Right renal pelvis (tissue), 4 donors: ENCODE data around the gene ISG15. TPM values are rescaled to one million over a fixed set of nuclear protein-coding genes. Genes with fewer than 3 reads are reported as not detected.

Experiments
- DNase-seq, 4 donors: peaks; one replicate each; pipeline ENCODE4 v3.0.0-alpha.2; 2013; ENCODE audit warnings: low read depth in 4 of 4, low spot score in 3 of 4, missing footprints in 1 of 4
- polyA plus RNA-seq, 4 donors: library from polyadenylated mRNA; unstranded; fragments of 120-200 nt; gene quantifications; one replicate each; pipeline ENCODE4 v1.2.1, GENCODE V29; 2013; ENCODE audit not compliant: insufficient read length in 4 of 4

The ISG15 gene
- polyA plus RNA-seq: 10 to 100 TPM in 3 of 4 donors, 1 to 10 TPM in 1; 9.1 to 15.7 (median 13.3) TPM

DNA sequence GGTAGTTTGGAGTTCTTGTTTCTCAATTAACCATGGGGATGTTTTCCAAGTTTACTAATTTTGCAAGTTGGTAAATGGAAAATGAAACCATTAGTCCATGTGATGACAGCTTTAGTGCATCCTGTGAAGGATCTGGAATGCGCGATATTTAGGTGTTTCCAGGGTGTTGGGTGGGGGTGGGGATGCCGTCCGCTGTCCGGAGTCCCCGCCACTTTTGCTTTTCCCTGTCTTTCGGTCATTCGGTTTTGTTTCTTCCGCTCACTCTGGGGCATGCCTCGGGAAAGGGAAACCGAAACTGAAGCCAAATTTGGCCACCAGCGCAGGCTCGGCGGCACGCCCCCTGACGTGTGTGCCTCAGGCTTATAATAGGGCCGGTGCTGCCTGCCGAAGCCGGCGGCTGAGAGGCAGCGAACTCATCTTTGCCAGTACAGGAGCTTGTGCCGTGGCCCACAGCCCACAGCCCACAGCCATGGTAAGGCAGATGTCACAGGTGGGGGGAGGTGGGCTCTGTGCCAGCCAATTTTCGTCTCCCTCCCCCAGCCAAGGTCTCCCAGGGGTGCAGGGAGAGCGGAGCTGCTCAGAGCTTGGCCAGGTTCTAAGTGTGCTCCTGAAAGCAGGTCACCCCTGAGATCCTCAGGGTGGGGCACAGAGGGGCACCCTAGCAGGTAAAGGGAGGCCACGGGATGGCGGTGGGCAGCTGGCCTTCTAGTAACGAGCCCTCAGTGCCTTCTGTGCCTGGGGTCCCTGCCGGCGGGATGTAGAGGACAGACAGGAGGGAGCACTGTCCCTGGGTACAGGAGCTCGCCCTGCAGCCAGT, at the start of gene ISG15:
Gene ISG15, plus strand, starts transcription at position 393 of the 817 bp plus-strand sequence. Its CDS starts 77 bp downstream, at position 470.
- DNase-seq: peak; percentile 71 to 80 (median 77)

DNA sequence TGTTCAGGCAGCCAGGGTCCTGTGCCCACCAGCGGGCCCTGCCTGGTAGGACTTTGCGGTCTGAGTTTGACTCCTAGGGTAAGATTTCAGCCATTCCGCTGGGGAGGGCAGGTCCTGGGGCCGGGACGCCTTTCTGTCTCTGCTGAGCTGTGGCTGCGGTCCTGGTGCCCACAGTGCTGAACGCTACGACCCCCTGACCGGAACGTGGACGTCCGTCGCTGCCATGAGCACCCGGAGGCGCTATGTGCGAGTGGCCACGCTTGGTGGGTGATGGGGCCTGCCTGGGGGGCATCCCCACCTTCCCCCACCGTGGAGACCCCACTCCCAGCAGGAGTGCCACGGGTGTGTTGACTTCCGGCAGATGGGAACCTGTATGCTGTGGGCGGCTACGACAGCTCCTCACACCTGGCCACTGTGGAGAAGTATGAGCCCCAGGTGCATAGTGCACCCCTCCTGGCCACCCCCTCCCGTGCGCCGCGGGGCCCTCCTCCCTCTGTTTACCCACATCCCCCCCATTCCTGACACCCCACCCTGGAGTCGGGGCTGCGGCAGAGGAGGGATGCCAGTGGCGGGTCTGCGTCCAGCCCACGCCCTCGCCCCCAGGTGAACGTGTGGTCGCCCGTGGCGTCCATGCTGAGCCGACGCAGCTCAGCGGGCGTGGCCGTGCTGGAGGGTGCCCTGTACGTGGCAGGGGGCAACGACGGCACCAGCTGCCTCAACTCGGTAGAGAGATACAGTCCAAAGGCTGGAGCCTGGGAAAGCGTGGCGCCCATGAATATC, 49.4 kb upstream of the ISG15 start:
- DNase-seq: no peak

DNA sequence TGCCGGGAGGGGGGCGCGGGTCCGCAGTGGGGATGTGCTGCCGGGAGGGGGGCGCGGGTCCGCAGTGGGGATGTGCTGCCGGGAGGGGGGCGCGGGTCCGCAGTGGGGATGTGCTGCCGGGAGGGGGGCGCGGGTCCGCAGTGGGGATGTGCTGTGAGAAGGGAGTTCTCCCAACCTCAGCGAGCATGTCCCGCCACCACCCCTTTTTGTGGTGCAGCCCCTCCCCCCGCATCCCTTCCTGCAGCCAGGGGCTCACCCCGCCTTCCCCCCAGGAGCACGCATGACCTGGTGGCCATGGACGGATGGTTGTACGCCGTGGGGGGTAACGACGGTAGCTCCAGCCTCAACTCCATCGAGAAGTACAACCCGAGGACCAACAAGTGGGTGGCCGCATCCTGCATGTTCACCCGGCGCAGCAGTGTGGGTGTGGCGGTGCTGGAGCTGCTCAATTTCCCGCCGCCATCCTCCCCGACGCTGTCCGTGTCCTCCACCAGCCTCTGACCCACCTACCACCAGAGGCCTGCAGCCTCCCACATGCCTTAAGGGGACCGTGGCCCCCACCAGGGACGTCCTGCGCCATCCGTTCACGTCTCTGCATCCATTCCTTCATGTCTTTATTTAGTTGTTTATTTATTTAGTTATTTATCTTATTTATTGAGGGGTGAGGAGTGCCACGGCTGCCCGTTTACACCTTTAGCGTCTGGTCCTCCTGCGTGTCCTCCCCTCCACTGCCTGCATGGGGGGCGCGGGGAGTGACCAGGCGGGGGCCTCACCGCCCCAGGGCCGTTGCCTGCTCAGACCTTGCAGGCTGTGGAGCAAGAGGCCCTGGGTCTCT, 48.4 kb upstream of the ISG15 start:
- DNase-seq: no peak

DNA sequence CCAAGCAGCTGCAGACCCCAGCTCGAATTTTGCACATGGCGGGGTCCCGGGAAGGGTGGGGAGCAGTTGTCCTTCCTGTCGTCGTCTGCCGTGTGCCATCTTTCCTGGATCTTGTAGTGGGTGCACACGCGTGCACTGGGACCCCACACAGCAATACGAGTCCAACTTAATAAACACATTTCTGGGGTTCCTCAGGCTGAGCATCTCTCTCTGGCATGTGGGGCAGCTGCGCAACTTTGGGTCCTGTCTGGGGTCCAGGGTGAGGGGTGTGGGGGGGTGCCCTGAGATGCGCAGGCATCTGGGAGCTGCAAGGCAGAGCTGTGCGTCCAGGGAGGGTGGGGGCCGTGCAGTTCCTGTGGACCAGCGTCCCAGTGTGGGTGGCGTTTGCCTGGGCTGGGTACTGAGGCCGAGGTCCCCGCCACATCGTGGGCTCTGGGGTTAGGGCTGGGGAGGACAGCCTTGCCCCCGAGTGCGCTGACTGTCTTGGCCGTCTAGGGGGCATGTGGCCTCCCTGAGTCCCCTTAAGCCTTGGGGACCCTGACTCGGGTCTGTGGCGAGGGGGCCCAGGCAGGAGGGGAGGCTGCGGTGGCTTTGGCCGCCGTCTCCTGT, 47.7 kb upstream of the ISG15 start:
- no peak for DNase-seq

DNA sequence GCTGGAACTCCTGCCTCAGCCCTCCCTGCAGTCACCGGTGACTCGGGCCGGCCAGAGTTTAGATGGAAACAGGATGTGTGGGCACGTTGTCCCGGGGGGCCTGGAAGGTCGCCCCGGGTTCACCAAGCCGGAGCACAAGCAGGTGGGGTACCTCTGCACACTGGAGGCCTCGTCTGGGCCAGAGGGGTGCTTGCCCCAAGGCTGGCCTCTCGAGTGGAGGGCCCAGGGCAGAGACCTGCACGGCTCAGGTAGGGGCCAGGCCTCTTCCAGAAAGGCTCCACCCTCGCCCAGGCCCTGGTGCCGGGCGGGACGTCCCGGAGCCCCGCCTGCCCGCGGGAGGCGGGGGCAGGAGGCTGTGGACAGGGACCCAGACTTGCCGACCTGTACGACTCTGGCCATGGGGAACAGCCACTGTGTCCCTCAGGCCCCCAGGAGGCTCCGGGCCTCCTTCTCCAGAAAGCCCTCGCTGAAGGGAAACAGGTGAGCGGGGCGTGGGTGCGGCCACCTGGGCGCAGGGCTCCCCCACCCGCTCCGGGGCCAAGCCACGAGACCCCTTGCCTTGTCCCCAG, 47.1 kb upstream of the ISG15 start, which contains the start of gene PLEKHN1:
Gene PLEKHN1, plus strand, starts transcription at position 348 of the 569 bp plus-strand sequence. Its CDS starts 50 bp downstream, at position 398.
- no peak for DNase-seq

DNA sequence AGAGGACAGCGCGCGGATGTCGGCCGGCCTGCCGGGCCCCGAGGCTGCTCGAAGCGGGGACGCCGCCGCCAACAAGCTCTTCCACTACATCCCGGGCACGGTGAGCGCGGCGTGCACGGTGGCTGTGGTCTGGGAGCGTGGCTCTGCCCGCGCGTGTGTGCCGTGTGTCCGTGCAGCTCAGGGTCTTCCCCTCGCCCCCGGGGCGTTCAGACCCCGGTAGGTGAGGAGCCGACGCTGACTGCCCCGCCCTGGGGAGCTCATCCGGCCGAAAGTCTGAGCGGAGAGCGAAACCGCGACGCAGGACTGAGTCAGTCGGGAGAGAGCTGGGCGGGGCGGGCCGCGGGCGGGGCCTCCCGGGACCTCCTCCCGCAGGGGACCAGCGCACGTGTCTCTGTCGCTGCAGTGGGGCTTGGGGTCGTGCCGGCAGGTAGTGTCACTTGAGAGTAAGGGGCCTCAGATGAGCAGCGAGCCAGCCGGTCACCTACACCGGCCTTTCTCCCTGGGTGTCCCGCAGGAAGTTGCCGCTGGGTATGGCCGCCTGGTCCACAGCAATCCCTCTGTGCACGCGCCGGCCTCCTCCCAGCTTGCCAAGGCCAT, 46.5 kb upstream of the ISG15 start:
- no peak for DNase-seq

DNA sequence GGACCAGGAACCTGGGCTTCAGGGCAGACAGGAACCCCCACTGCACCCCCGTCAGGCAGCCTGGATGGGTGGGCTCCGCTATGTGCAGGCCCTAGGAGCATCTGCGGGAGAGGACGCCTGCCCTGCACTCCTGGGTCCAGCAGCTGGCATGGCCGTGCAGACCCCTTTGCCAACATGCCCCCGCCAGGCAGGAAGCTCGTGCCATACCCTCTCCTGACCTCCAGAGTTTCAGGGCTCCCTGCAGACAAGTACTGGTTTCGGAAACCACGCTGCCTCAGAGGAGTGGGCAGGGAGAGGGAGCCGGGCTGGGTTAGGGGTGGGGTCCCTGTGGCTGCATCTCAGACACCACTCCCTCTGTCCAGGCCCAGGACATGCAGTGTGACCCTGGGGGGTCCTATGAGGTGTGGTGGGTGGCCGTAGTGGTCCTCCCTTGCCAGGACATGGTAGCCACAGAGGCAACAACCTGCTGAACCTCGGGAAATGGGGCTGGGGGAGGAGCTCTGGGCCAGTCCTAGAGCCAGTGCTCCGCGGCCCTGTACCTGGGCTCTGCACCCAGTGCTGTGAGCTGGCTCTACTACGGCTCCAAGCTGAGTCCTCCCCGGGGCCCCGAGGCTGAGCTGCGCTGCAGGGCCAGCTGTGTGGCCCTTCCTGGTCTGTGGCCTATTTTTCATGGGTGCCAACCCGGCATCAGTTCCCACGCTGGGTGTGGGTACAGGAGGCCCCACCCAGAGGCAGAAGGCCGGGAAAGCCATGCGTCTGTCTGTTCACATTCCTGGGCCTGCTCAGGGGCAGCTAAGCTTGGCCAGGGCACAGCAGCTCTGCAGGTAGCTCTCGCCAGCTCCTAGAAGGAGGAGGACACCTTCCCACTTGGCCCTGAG, 45.6 kb upstream of the ISG15 start:
- DNase-seq: no peak

DNA sequence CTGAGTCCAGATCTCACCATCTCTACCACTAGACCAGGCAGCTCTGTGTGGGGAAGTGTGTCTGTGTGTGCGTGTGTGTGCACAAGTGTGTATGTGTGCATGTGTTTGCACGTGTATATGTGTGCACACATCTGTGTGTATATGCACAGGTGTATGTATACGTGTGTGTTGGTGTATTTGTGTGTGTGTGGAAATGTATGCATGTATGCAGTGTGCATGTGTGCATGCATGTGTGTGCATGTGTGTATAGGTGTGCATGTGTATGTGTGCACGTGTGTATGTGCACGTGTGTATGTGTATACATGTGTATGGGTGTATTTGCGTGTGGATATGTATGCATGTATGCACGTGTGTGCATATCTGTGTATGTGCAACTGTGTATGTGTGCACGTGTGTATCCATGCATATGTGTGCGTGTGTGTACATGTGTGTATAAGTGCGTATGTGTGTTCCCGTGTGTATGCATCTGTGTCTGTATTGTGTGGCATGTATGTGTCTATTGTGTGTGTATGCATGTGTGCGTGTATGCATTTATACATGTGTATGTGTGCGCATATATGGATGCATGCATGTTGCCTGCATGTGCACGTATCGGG, 43.9 kb upstream of the ISG15 start:
- DNase-seq: no peak

DNA sequence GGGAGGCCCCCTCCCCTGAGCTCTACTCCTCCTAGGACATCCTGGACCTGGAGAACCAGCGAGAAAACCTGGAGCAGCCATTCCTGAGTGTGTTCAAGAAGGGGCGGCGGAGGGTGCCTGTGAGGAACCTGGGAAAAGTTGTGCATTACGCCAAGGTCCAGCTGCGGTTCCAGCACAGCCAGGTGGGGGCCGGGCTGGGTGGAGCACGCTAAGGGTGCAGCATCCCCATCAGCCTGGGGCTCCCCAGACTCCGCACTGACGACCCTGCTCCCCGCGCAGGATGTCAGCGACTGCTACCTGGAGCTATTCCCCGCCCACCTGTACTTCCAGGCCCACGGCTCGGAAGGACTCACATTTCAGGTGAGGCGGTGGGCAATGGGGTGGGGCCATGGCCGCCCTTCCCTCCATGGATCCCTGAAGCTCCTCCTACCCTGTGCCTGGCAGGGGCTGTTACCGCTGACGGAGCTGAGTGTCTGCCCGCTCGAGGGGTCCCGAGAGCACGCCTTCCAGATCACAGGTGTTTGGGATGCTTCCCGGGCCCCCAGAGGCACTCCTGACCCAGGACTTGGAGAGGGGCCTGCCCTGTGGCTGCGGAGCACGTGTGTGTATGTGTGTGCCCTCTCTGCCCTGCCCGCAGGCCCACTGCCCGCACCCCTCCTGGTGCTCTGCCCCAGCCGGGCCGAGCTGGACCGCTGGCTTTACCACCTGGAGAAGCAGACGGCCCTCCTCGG, 42.9 kb upstream of the ISG15 start:
- DNase-seq: no peak

DNA sequence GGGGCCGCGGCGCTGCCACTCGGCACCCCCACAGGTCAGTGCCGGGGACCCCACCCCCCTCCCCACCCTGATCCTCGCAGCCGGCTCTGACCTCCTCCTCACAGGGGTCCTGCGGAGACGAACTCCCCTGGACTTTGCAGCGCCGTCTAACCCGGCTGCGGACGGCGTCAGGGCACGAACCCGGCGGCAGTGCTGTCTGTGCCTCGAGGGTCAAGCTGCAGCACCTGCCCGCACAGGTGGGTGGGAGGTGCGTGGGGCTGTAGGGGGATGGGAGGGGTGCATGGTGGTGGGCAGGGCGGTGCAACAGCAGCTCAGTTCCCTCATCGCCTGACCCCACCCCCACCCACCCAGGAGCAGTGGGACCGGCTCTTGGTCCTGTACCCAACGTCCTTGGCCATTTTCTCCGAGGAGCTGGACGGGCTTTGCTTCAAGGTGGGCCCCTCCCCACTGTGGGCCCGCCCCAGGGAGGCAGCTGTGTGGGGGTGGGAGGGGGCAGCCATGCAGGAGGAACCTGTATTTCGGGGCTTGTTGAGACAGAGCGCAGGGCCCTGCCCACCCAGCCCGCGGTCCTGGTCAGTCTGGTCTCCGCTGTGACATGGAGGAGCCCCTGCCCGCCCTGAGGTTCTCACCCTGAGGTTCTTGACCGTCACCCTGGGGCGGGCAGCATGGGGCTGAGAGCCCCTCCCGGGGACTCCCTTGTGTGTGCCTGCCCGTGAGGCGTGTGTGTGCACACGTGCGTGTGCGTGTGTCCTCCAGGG, 42.1 kb upstream of the ISG15 start:
- no peak for DNase-seq

DNA sequence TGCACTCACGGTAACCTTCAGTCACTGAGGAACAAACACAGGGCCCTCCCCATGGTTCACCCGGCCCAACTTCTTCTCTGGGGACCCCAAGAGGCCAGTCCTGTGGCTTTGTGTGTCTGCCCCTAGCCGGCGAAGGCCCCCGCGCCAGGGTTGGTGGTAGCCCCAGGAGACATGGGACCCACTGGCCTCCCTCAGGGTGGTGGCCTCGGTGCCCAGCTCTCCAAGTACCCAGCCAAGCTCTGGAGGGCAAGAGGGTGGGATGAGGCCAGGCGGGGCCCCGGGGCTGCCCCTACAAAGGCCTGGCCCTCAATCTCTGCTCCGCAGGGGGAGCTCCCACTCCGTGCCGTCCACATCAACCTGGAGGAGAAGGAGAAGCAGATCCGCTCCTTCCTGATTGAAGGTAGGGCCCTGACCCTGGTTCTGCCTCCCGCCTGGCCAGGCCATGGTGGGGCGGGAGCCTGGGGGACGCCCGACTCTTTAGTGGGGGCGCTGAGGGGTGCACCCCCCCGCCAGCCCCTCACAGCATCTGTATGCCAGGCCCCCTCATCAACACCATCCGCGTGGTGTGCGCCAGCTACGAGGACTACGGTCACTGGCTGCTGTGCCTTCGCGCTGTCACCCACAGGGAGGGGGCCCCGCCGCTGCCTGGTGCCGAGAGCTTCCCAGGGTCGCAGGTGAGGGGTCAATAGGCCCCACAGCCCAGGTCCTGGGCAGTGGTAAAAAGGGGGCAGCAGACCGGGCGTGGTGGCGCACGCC, 41.4 kb upstream of the ISG15 start:
- DNase-seq: no peak

DNA sequence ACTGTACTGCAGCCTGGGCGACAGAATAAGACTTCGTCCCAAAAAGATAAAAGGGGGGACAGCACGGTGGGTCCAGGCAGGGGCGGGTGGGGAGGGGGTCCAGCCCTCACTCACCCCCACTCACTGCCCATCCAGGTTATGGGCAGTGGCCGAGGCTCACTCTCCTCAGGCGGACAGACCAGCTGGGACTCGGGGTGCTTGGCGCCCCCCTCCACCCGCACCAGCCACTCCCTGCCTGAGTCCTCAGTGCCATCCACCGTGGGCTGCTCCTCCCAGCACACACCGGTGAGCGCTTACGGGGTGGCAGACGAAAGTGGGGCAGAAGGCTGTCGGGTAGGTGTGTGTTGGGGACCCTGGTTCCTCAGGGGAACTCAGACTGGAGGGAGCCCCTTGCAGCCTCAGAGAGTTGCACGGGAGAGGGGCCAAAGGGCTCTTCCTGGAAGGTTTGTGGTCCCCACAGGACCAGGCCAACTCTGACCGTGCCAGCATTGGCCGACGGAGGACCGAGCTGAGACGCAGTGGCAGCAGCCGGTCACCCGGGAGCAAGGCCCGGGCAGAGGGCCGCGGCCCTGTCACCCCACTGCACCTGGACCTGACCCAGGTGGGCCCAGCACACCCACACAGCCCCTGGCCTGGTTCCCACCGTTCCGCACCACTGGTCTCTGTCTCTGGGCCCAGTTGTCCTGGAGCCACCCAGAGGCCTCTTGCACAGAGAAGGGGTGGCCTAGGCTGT, 40.4 kb upstream of the ISG15 start:
- no peak for DNase-seq

DNA sequence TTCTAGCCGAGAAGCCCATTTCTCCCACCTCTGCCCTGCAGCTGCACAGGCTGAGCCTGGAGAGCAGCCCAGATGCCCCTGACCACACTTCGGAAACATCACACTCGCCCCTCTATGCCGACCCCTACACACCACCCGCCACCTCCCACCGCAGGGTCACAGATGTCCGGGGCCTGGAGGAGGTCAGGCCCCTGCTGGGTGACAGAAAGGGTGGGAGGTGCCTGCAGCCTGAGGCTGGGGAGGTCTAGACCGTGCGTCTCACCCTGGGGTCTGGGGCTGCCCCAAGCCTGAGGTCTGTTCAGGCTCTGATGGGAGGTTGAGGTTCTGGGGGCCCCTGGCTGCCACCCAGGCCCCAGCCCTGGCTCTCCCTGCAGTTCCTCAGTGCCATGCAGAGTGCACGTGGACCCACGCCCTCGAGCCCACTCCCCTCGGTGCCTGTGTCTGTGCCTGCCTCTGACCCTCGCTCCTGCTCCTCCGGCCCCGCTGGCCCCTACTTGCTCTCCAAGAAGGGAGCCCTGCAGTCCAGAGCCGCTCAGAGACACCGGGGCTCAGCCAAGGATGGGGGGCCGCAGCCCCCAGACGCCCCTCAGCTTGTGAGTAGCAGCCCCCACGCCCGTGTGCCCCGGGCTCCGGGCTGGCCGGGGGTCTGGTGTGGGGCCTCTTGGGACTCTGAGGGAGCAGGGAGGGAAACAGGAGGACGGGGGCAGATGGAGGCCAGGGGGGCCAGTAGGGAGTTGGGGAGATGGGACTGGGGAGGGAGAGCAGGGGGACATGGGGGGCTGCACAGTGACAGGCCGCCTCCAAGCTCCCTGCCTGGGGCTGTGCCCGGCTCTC, 39.6 kb upstream of the ISG15 start:
- no peak for DNase-seq

DNA sequence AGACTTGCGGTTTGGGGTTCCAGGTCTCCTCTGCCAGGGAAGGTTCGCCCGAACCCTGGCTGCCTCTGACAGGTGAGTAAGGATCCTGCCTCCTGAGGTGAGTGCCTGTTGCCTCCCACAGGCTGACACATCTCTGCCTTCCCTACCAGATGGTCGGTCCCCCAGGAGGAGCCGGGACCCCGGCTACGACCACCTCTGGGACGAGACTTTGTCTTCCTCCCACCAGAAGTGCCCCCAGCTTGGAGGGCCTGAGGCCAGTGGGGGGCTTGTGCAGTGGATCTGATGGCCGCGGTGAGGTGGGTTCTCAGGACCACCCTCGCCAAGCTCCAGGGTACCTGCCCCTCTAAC, 39.0 kb upstream of the ISG15 start:
- no peak for DNase-seq
